GM12878 (cell line): ENCODE measurements around the gene LARP6. TPM values are rescaled to one million over a fixed set of nuclear protein-coding genes. Genes with fewer than 3 reads are reported as not detected.

Experiments used
- ATAC-seq: fragments of 200-7000 bp; cut with Tn5 transposase; 3 replicates; pipeline ENCODE4 v1.9.1; 2020; ENCODE audit warnings: mild to moderate bottlenecking, moderate library complexity
- BruUV-seq: library from RNA; stranded (reverse); fragments of 400-500 nt; replicated peaks from 2 replicates; lab custom pipeline; 2021; lab: Mats Ljungman, UMichigan
- CTCF ChIA-PET: fragments of 300-600 bp; sonication (Branson Sonifier 250); formaldehyde crosslinking; extraction: SDS; loops from one replicate; lab custom pipeline; 2021; ENCODE audit warnings: inconsistent platforms; lab: Yijun Ruan, JAX
- POLR2A ChIA-PET: fragments of 350-600 bp; formaldehyde crosslinking; extraction: SDS; loops from one replicate; lab custom pipeline; 2021; ENCODE audit warnings: inconsistent platforms; lab: Charles Lee
- RAD21 ChIA-PET: fragments of 300-600 bp; sonication (Branson Sonifier 250); formaldehyde crosslinking; loops from one replicate; lab custom pipeline; 2023; ENCODE audit warnings: antibody characterized with exemption; ENCODE audit not compliant: unreplicated experiment; lab: Charles Lee
- SMC1A ChIA-PET: fragments of 300-600 bp; sonication (Branson Sonifier 250); formaldehyde crosslinking; loops from one replicate; lab custom pipeline; 2023; ENCODE audit not compliant: unreplicated experiment, uncharacterized antibody; lab: Charles Lee
- DNase-seq: peaks from one replicate; pipeline ENCODE4 v3.0.0-alpha.2; 2011; ENCODE audit warnings: low read depth, low spot score
- FAIRE-seq: peaks from 3 replicates; lab custom pipeline; 2011; peaks lifted over from hg19 to GRCh38; lab: Jason Lieb, UNC
- H2AFZ ChIP-seq: 2 replicates; pipeline ENCODE4 v1.6.0; 2011; ENCODE audit warnings: low read depth, low read length, control low read depth; ENCODE audit not compliant: control insufficient read depth
- H3K27ac ChIP-seq: 2 replicates; pipeline ENCODE4 v1.5.1; 2011; ENCODE audit warnings: control low read depth; ENCODE audit not compliant: control insufficient read depth, insufficient read depth
- H3K27me3 ChIP-seq, 2 experiments: replicated peaks in 1 of 2; 2 replicates each; pipeline versions ENCODE4 v1.6.0 to v1.6.1; 2011; ENCODE audit warnings: low read length in 1 of 2; ENCODE audit not compliant: control insufficient read depth in 2 of 2, insufficient read depth in 2 of 2
- H3K36me3 ChIP-seq, 2 experiments: 2 replicates each; pipeline ENCODE4 v1.5.1; 2011; ENCODE audit warnings: low read length in 1 of 2; ENCODE audit not compliant: control insufficient read depth in 2 of 2, insufficient read depth in 2 of 2
- H3K4me1 ChIP-seq: 2 replicates; pipeline ENCODE4 v1.6.1; 2011; ENCODE audit warnings: mild to moderate bottlenecking, low read length, moderate library complexity, mixed read lengths; ENCODE audit not compliant: control insufficient read depth, insufficient read depth
- H3K4me2 ChIP-seq: 2 replicates; pipeline ENCODE4 v1.6.0; 2011; ENCODE audit warnings: control low read depth; ENCODE audit not compliant: control insufficient read depth, insufficient read depth
- H3K4me3 ChIP-seq: fragments of 200-600 bp; sonication (generic); 2 replicates; pipeline ENCODE4 v1.5.1; 2016
- H3K79me2 ChIP-seq: 2 replicates; pipeline ENCODE4 v1.6.0; 2011; ENCODE audit warnings: low read length; ENCODE audit not compliant: control insufficient read depth, insufficient read depth
- H3K9ac ChIP-seq: 2 replicates; pipeline ENCODE4 v1.8.0; 2011; ENCODE audit warnings: low read length, control low read depth, mixed read lengths; ENCODE audit not compliant: control insufficient read depth, insufficient read depth
- H3K9me3 ChIP-seq: replicated peaks from 3 replicates; pipeline ENCODE4 v1.5.1; 2011; ENCODE audit warnings: mild to moderate bottlenecking, low read length; ENCODE audit not compliant: control insufficient read depth, insufficient read depth
- H4K20me1 ChIP-seq: 2 replicates; pipeline ENCODE4 v1.6.0; 2011; ENCODE audit not compliant: control insufficient read depth, insufficient read depth
- BHLHE40 ChIP-seq, 2 experiments: fragments of 450-650 bp in 1 of 2; IDR thresholded peaks; 2 replicates each; pipeline ENCODE4 v1.6.1; 2011 to 2017; ENCODE audit warnings: low read depth in 2 of 2, borderline replicate concordance in 1 of 2, improper control_type of control experiment in 1 of 2, low read length in 1 of 2, mild to moderate bottlenecking in 1 of 2
- CEBPB ChIP-seq, 2 experiments: fragments of 150-350 bp in 1 of 2; IDR thresholded peaks; 2 replicates each; pipeline ENCODE4 v1.6.1; 2012 to 2014; ENCODE audit warnings: low read depth in 2 of 2, low read length in 2 of 2, borderline replicate concordance in 1 of 2, inconsistent platforms in 1 of 2
- CHD4 ChIP-seq: fragments of 200-600 bp; sonication (generic); IDR thresholded peaks from 2 replicates; pipeline ENCODE4 v1.6.1; 2016; ENCODE audit warnings: mild to moderate bottlenecking
- GATAD2B ChIP-seq: fragments of 450-650 bp; conservative IDR thresholded peaks from 2 replicates; pipeline ENCODE4 v1.6.1; 2017; ENCODE audit warnings: low read depth, mild to moderate bottlenecking, moderate library complexity
- IKZF1 ChIP-seq: fragments of 450-650 bp; conservative IDR thresholded peaks from 2 replicates; pipeline ENCODE4 v1.6.1; 2017; ENCODE audit warnings: antibody characterized with exemption, mild to moderate bottlenecking
- JUNB ChIP-seq: IDR thresholded peaks from 2 replicates; pipeline ENCODE4 v1.6.1; 2016; ENCODE audit warnings: antibody characterized with exemption, mild to moderate bottlenecking
- MEF2A ChIP-seq: IDR thresholded peaks from 2 replicates; pipeline ENCODE4 v1.6.1; 2011; ENCODE audit warnings: low read depth, mild to moderate bottlenecking, low read length, moderate library complexity; ENCODE audit not compliant: insufficient read depth
- MYB ChIP-seq: fragments of 150-350 bp; IDR thresholded peaks from 2 replicates; pipeline ENCODE4 v1.6.1; 2014; ENCODE audit warnings: mild to moderate bottlenecking, low read depth, low read length, borderline replicate concordance
- NFIC ChIP-seq: IDR thresholded peaks from 2 replicates; pipeline ENCODE4 v1.6.1; 2012; ENCODE audit warnings: low read depth, mild to moderate bottlenecking, inconsistent platforms, low read length, moderate library complexity
- NR2F1 ChIP-seq: fragments of 450-650 bp; conservative IDR thresholded peaks from 2 replicates; pipeline ENCODE4 v1.6.1; 2017; ENCODE audit warnings: mild to moderate bottlenecking
- POLR2AphosphoS2 ChIP-seq: IDR thresholded peaks from 2 replicates; pipeline ENCODE4 v1.6.1; 2011; ENCODE audit warnings: low read depth, mild to moderate bottlenecking, low read length, improper control_type of control experiment, moderate library complexity
- SUPT20H ChIP-seq: IDR thresholded peaks from 2 replicates; pipeline ENCODE4 v1.6.1; 2011; ENCODE audit warnings: low read depth, mild to moderate bottlenecking, low read length, moderate library complexity, borderline replicate concordance; ENCODE audit not compliant: control insufficient read depth
- TARDBP ChIP-seq: IDR thresholded peaks from 2 replicates; pipeline ENCODE4 v1.6.1; 2016; ENCODE audit warnings: borderline replicate concordance
- ZBTB40 ChIP-seq: fragments of 450-650 bp; IDR thresholded peaks from 2 replicates; pipeline ENCODE4 v1.6.1; 2016; ENCODE audit warnings: mild to moderate bottlenecking, moderate library complexity, borderline replicate concordance
- WGBS: methylation state at CpG from one replicate; pipeline ENCODE4 v1.1.6; 2016; ENCODE audit warnings: low lambda C conversion rate; ENCODE audit not compliant: insufficient replicate concordance, insufficient coverage; ENCODE audit errors: missing lambda C conversion rate; 5-methylcytosine and 5-hydroxymethylcytosine counted together
- in situ Hi-C: fragments of 300-500 bp; cut with MboI; formaldehyde crosslinking; loops from 9 replicates; pipeline ENCODE4 v1.14.3; 2018; ENCODE audit warnings: mixed read lengths
- intact Hi-C: fragments of 100-400 bp; cut with micrococcal nuclease; formaldehyde crosslinking; loops from one replicate; pipeline ENCODE4 v1.14.2; 2022; ENCODE audit not compliant: unreplicated experiment
- polyA plus RNA-seq, 11 experiments: library from polyadenylated mRNA; depleted of rRNA in 4 of 11; unstranded in 6 of 11; stranded (reverse) in 5 of 11; fragments of >200 nt; fragmentation: Nextera tagmentation in 4 of 11; fragmentation: Illumina TruSeq in 1 of 11; extraction: Ambion mirVana in 4 of 11; extraction: Trizol in 1 of 11; gene quantifications; 1 replicate in 1 of 11; 2 replicates in 10 of 11; pipeline versions ENCODE4 v1.2.1 to v1.2.3, GENCODE V29; 2011 to 2016; ENCODE audit warnings: inconsistent platforms in 2 of 11, missing spikeins in 2 of 11, low read depth in 1 of 11
- total RNA-seq, 4 experiments: library from RNA; depleted of rRNA in 3 of 4; stranded (reverse); fragments of >200 nt in 3 of 4; fragmentation: Illumina TruSeq in 1 of 4; extraction: Trizol in 1 of 4; gene quantifications; 2 replicates each; pipeline versions ENCODE4 v1.2.1 to v1.2.3, GENCODE V29; 2013 to 2021

LARP6 gene
- total and polyA plus RNA-seq, 10 of the 15 experiments (the other 5 are each of a cell fraction or from before 2014, with no cell fraction given) = 0.74 to 14.6 (median 3.9) TPM

GRCh38 chr15:70835415-70835814 lies 18.5 kb downstream of the LARP6 start (continued):
- TF ChIP-seq SUPT20H (no peak), NR2F1 (no peak), BHLHE40 (IDR thresholded peaks at IDR 0.05; ENCODE audit: borderline replicate concordance in 1 of 2, low read depth in 2 of 2, low read length in 1 of 2) (no peak), POLR2AphosphoS2 (no peak), MEF2A (no peak)
- TF ChIP-seq, all 136 proteins: peak for 0

- intact Hi-C loops = no loop called here
- H3K4me1 ChIP-seq = no peaks in the 10 kb centered on the region
- ChIA-PET RAD21 (no interaction called here), POLR2A (no interaction called here), SMC1A (no interaction called here), CTCF (no interaction called here)
- no peak overlapping the region for H3K27ac ChIP-seq
- DNase-seq = no peak
- no peaks in the 10 kb centered on the region for H3K36me3 ChIP-seq
- no TSS peak for BruUV-seq
- 3% methylated on average over 2 of the region's 2 CpGs for WGBS
- no peaks in the 10 kb centered on the region for H3K9me3 ChIP-seq
- H3K4me2 ChIP-seq = no peak overlapping the region
- no peak for ATAC-seq
- H3K9ac ChIP-seq = no peak overlapping the region
- no peaks in the 10 kb centered on the region for H3K79me2 ChIP-seq
- in situ Hi-C loops = no loop called here
- H3K27me3 ChIP-seq = no peaks in the 10 kb centered on the region
- no peak overlapping the region for H3K4me3 ChIP-seq
- no peaks in the 10 kb centered on the region for H4K20me1 ChIP-seq
- no peak for FAIRE-seq
- H2AFZ ChIP-seq = no peak overlapping the region
- TF ChIP-seq IKZF1 (no peak), TARDBP (no peak), CEBPB (IDR thresholded peaks at IDR 0.05; ENCODE audit: borderline replicate concordance in 1 of 2, low read depth in 2 of 2, low read length in 2 of 2) (no peak), CHD4 (no peak), JUNB (no peak), GATAD2B (no peak), SUPT20H (no peak), ZBTB40 (no peak), MYB (no peak), NFIC (no peak)
Measured at GRCh38 chr15:70834999-70835398, 19.0 kb downstream of the LARP6 start.
